ENCODE results near the gene SEMA5B.

The SEMA5B gene

GRCh38 chr3:122919291-122919610 lies 108.3 kb downstream of the SEMA5B start:
- no peak for DNase-seq

GRCh38 chr3:122918576-122919290 lies 108.8 kb downstream of the SEMA5B start:
- no peak for DNase-seq

GRCh38 chr3:122917412-122917811 lies 110.2 kb downstream of the SEMA5B start:
- no peak for DNase-seq

GRCh38 chr3:122916580-122916979 lies 111.0 kb downstream of the SEMA5B start:
- no peak for DNase-seq

- DNase-seq: no peak
These were observed 111.5 kb downstream of the SEMA5B start for GRCh38 chr3:122916084-122916483.

- no peak for DNase-seq
These were observed 112.1 kb downstream of the SEMA5B start for GRCh38 chr3:122915300-122916055.

- DNase-seq: no peak
These were observed 113.9 kb downstream of the SEMA5B start for GRCh38 chr3:122913539-122914100.

GRCh38 chr3:122912772-122913538 lies 114.6 kb downstream of the SEMA5B start:
- DNase-seq: no peak

GRCh38 chr3:122911901-122912300 lies 115.7 kb downstream of the SEMA5B start:
- no peak for DNase-seq

GRCh38 chr3:122908251-122908650 lies 119.3 kb downstream of the SEMA5B start:
- no peak for DNase-seq

- DNase-seq: no peak
These were observed 120.1 kb downstream of the SEMA5B start for GRCh38 chr3:122907471-122907870.

GRCh38 chr3:122903171-122903570 lies 124.4 kb downstream of the SEMA5B start:
- DNase-seq: no peak

- DNase-seq: peak; percentile 51
These were observed 125.2 kb downstream of the SEMA5B start for GRCh38 chr3:122902326-122902725.

GRCh38 chr3:122898298-122898697 lies 129.3 kb downstream of the SEMA5B start:
- no peak for DNase-seq

- peak; percentile 56 for DNase-seq
These were observed 133.6 kb downstream of the SEMA5B start for GRCh38 chr3:122893754-122894668.

GRCh38 chr3:122893282-122893681 lies 134.3 kb downstream of the SEMA5B start:
- no peak for DNase-seq

- no peak for DNase-seq
These were observed 135.2 kb downstream of the SEMA5B start for GRCh38 chr3:122892118-122892960.

GRCh38 chr3:122890720-122891220 lies 136.8 kb downstream of the SEMA5B start:
- no peak for DNase-seq

- DNase-seq: peak; percentile 59
These were observed 137.4 kb downstream of the SEMA5B start for GRCh38 chr3:122890077-122890719.

GRCh38 chr3:122886946-122887345 lies 140.6 kb downstream of the SEMA5B start:
- DNase-seq: no peak

- no peak for DNase-seq
These were observed 141.3 kb downstream of the SEMA5B start for GRCh38 chr3:122886251-122886650.

Measured in NCI-H226 (cell line).